EH (cell line): Measurements from ENCODE around the gene CELSR2.

Experiments used
- DNase-seq: peaks from one replicate; pipeline ENCODE4 v3.0.0-alpha.2; 2015; ENCODE audit warnings: low read depth

The CELSR2 gene

DNA sequence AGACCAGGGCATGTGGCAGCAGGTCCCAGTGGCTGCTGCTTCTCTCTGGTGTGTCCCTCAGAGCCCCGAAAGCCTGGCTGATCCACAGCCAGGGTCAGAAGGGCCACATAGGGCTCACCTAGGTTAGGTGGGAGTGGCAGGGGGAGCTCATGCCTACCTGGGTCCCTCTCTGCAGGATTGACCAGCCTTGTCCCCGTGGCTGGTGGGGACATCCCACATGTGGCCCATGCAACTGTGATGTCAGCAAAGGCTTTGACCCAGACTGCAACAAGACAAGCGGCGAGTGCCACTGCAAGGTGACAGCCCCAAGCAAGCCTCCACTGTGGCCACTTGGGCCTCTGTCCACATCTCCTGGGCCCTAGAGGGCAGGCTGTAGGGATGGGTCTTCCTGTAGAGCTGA lies 15.7 kb downstream of the CELSR2 start:
- DNase-seq: no peak

DNA sequence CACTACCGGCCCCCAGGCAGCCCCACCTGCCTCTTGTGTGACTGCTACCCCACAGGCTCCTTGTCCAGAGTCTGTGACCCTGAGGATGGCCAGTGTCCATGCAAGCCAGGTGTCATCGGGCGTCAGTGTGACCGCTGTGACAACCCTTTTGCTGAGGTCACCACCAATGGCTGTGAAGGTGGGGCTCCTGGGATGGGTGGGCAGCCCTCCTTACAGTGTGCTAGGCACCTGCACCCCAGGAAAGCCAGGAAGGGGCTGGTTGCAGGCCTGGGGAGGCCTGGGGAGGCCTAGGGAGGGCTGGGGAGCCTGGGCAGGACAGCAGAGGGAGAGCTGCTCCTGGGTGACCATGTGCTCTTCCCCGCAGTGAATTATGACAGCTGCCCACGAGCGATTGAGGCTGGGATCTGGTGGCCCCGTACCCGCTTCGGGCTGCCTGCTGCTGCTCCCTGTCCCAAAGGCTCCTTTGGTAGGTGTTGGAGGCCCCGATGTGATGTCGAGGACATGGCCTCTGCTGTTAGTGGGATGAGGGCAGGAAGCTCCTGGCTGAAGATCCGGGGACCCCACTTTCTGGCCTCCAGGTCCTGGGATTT lies 16.5 kb downstream of the CELSR2 start:
- DNase-seq: no peak

DNA sequence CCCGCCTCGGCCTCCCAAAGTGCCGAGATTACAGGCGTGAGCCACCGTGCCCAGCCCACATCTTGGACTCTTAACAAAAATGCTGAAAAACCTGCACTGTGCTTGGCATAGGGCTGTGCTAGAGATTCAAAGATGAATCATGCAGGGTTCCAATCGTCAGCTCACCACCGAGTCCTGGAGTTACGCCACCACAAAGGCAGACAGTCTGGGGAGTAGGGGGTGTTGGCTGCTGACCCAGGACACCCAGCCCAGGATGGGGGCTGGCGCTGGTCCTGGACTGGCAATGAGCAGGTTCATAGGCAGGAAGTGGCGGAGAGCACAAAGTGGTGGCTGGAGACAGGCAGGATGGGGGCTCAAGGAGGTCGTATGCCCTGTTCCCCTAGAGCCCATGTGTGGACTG lies 17.6 kb downstream of the CELSR2 start:
- DNase-seq: peak; percentile 68

DNA sequence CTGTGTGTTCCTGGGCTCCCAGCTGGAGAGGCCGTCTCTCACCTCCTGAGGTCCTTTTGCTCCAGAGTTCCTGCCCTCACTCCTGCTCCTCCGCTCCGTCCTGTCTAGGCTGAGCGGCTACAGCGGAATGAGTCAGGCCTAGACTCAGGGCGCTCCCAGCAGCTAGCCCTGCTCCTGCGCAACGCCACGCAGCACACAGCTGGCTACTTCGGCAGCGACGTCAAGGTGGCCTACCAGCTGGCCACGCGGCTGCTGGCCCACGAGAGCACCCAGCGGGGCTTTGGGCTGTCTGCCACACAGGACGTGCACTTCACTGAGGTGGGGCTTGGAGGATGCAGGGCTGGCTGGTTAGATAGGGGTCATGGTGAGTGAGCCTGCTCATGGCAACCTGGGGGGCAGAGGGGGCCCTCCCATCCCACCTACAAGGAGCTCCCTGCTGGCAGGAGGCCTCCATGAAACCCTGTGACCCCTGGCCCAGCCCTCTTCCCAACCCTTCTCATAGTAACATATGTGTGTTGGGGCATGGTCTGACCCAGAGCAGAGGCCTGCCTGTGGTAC lies 18.5 kb downstream of the CELSR2 start:
- no peak for DNase-seq

GRCh38 chr1:109268431-109269211 lies 19.3 kb downstream of the CELSR2 start:
- no peak for DNase-seq

DNA sequence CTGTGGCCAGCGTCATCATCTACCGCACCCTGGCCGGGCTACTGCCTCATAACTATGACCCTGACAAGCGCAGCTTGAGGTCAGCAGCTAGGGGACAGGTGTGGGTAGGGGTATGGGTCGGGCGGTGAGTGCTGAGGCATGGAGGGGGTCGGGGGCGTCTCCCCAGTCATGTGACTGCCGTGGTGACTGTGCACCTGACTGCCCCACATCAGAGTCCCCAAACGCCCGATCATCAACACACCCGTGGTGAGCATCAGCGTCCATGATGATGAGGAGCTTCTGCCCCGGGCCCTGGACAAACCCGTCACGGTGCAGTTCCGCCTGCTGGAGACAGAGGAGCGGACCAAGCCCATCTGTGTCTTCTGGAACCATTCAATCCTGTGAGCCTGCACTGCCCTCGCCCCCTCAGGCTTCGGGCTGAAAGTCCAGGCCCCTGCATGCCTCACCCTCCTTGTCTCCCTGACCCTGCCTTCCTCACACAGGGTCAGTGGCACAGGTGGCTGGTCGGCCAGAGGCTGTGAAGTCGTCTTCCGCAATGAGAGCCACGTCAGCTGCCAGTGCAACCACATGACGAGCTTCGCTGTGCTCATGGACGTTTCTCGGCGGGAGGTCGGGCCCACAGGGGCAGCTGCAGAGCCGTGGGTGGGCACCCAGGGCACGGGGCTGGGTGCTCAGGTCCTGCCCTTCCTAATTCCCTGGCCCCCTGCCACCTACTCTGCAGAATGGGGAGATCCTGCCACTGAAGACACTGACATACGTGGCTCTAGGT lies 20.1 kb downstream of the CELSR2 start:
- no peak for DNase-seq

DNA sequence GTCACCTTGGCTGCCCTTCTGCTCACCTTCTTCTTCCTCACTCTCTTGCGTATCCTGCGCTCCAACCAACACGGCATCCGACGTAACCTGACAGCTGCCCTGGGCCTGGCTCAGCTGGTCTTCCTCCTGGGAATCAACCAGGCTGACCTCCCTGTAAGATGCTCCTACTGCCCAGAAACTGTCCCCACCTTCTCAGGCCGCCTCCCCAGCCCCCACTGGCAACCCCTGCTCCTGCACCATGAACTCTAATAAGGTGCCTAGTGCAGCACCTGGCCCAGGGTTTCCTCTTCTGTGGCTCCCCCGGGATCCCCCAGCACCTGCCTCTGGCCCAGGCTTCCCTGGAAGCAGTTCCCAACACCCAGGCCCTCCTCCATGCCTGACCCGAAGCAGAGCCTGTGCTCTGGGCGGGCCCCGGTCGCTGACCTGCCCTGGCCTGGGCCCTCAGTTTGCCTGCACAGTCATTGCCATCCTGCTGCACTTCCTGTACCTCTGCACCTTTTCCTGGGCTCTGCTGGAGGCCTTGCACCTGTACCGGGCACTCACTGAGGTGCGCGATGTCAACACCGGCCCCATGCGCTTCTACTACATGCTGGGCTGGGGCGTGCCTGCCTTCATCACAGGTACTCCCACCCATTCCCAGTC lies 20.8 kb downstream of the CELSR2 start:
- no peak for DNase-seq

- no peak for DNase-seq
Measured at GRCh38 chr1:109270623-109271317, 21.4 kb downstream of the CELSR2 start.

DNA sequence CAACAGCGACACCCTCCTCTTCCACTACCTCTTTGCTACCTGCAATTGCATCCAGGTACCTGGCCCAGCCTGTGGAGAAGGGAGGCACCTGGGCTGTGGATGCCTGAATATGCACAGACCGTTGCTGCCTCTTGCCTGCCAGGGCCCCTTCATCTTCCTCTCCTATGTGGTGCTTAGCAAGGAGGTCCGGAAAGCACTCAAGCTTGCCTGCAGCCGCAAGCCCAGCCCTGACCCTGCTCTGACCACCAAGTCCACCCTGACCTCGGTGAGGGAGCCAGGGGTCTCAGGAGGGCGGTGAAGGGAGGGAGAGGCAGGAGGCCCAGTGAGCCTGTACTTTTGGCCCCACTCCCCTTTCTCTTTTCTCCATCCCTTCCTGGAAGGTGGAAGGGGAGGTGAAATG lies 22.1 kb downstream of the CELSR2 start:
- DNase-seq: no peak

DNA sequence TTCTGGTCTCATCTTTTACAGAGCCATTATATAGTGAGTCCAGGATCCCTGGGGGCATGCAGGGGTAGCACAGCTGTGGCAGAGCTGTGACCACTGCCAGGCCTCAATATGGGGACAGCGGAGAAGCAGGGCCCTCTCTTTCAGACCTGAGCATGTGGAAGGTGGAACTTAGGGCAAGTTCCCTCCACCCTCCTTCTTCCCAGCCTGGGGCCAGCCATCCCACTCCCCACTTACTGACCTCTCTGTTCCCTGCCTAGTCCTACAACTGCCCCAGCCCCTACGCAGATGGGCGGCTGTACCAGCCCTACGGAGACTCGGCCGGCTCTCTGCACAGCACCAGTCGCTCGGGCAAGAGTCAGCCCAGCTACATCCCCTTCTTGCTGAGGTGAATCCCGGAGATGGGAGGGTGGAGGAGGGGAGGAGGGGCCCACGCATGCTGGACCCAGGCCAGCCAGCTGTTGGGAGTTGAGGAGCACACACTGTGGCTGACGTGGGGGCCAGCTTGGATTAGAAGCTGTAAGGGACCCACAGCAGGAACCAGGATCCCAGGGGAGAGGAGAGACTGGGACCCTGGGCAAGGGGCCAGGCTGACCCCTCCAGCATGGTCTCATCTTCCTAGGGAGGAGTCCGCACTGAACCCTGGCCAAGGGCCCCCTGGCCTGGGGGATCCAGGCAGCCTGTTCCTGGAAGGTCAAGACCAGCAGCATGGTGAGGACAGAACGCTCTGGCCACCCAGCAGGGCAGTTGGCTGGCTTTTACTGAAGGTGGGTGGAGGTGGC lies 22.9 kb downstream of the CELSR2 start:
- DNase-seq: no peak

DNA sequence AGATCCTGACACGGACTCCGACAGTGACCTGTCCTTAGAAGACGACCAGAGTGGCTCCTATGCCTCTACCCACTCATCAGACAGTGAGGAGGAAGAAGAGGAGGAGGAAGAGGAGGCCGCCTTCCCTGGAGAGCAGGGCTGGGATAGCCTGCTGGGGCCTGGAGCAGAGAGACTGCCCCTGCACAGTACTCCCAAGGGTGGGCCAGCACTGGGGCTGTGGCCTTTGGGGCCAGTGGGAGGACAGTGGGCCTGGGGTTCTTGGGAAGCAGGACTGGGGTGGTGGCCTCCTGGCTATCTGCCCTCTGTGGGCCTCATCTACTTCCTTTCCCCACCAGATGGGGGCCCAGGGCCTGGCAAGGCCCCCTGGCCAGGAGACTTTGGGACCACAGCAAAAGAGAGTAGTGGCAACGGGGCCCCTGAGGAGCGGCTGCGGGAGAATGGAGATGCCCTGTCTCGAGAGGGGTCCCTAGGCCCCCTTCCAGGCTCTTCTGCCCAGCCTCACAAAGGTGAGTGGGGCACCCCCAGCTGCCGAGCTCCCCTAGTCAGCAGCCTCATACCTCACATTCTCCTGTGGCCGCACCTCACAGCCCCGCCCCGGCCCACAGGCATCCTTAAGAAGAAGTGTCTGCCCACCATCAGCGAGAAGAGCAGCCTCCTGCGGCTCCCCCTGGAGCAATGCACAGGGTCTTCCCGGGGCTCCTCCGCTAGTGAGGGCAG lies 23.6 kb downstream of the CELSR2 start:
- DNase-seq: no peak

GRCh38 chr1:109273570-109274288 lies 24.4 kb downstream of the CELSR2 start:
- DNase-seq: no peak

DNA sequence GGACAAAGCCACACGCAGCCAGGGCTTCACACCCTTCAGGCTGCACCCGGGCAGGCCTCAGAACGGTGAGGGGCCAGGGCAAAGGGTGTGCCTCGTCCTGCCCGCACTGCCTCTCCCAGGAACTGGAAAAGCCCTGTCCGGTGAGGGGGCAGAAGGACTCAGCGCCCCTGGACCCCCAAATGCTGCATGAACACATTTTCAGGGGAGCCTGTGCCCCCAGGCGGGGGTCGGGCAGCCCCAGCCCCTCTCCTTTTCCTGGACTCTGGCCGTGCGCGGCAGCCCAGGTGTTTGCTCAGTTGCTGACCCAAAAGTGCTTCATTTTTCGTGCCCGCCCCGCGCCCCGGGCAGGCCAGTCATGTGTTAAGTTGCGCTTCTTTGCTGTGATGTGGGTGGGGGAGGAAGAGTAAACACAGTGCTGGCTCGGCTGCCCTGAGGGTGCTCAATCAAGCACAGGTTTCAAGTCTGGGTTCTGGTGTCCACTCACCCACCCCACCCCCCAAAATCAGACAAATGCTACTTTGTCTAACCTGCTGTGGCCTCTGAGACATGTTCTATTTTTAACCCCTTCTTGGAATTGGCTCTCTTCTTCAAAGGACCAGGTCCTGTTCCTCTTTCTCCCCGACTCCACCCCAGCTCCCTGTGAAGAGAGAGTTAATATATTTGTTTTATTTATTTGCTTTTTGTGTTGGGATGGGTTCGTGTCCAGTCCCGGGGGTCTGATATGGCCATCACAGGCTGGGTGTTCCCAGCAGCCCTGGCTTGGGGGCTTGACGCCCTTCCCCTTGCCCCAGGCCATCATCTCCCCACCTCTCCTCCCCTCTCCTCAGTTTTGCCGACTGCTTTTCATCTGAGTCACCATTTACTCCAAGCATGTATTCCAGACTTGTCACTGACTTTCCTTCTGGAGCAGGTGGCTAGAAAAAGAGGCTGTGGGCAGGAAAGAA lies 25.5 kb downstream of the CELSR2 start:
- DNase-seq: peak; percentile 73

GRCh38 chr1:109275706-109276345 lies 26.5 kb downstream of the CELSR2 start:
- peak; percentile 76 for DNase-seq

DNA sequence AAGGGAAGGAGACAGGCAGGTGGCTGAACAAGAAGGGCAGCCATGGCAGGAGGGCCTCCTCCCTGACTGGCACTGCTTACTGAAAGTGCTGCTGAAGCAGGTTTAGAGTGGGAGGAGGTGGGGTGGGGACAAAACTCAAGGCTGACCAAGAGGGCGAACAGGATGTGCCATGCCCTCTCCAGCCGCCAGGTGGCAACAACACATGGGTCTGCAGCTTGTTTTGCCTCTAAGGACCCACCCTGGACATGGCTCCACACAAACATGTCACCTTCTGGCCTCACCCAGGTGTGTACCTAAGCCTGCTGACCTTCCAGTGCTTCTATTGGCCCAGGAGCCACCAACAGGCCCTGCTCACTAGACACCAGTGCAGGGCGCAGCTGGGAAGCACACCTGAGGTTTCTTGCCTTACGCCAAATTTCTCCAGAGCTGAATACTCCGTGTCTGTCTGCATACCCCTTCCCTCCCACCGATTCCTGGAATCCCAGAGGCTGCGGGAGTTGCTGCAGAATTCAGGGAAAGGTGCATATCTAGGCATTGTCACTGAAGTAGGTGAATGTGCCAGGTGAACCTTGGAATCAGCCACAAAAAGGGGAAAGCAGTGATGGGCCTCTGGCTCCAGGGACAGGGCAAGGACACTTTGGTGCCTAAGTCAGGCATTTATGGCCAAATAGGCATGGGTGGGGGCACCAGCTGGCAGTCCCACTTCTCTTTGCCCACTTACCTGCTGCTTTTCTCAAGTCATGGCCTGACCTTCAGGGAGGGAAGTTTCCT lies 28.3 kb downstream of the CELSR2 start:
- DNase-seq: peak; percentile 71

GRCh38 chr1:109279615-109280278 lies 30.4 kb downstream of the CELSR2 start:
- no peak for DNase-seq

DNA sequence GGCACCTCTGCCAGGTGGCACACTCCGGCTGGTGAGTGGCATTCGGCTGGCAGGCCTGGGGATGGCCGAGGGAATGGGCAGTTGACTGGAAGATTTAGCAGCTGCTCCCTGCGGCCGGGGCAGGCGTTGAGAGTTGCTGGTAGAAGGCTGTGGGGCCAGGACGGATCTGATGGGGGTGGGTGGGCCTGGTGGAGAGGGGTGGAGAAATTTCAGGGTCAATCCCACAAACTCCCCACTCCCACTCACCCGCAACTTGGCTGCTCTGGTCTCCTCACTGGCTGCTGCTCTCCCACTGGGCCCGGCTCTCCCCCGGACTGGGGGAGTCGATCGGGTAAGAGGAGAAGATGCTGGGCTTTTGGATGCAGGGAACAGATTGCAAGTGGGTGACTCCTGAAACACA lies 31.5 kb downstream of the CELSR2 start:
- no peak for DNase-seq
